PFSK-1 (cell line): Measurements from ENCODE around the gene GP1BB.

Experiments used
- POLR2AphosphoS5 ChIP-seq: IDR thresholded peaks from 2 replicates; pipeline ENCODE4 v1.6.1; 2012; ENCODE audit warnings: low read depth, mild to moderate bottlenecking, control low read depth, low read length, moderate library complexity
- REST ChIP-seq, 2 experiments: IDR thresholded peaks; 2 replicates each; pipeline versions ENCODE4 v1.6.1 to v1.8.0; 2011 to 2012; ENCODE audit warnings: low read depth in 2 of 2, low read length in 2 of 2, control low read depth in 1 of 2, inconsistent platforms in 1 of 2, mild to moderate bottlenecking in 1 of 2, moderate library complexity in 1 of 2; ENCODE audit not compliant: insufficient read depth in 1 of 2
- SIN3A ChIP-seq: IDR thresholded peaks from 2 replicates; pipeline ENCODE4 v1.6.1; 2012; ENCODE audit warnings: mild to moderate bottlenecking, low read length, moderate library complexity, borderline replicate concordance; ENCODE audit not compliant: insufficient read depth
- TAF1 ChIP-seq: IDR thresholded peaks from 2 replicates; pipeline ENCODE4 v1.6.1; 2012; ENCODE audit warnings: low read length, control low read depth, borderline replicate concordance; ENCODE audit not compliant: insufficient read depth

GRCh38 chr22:19709063-19709769 is 14.1 kb upstream of the GP1BB start:
- no peak for TF ChIP-seq TAF1
- TF ChIP-seq POLR2AphosphoS5: no peak
- TF ChIP-seq SIN3A: no peak
- no peak for TF ChIP-seq REST (IDR thresholded peaks at IDR 0.05; ENCODE audit: insufficient read depth in 1 of 2, low read depth in 2 of 2, low read length in 2 of 2)
